Prostate gland (tissue), 2 donors: ENCODE measurements around the gene ARHGEF17.

Source experiments
- POLR2A ChIP-seq: fragments of 450-650 bp; IDR thresholded peaks from one replicate; pipeline ENCODE4 v1.6.1; 2016; ENCODE audit warnings: antibody characterized with exemption, mild to moderate bottlenecking
- POLR2AphosphoS5 ChIP-seq: sonication (generic); formaldehyde crosslinking; IDR thresholded peaks from one replicate; pipeline ENCODE4 v1.6.1; 2017; ENCODE audit warnings: antibody characterized with exemption
- TF ChIP-seq, protein P1 (sequence below), 4 experiments: fragments of 200-600 bp in 2 of 4; fragments of 450-650 bp in 2 of 4; sonication (generic) in 2 of 4; IDR thresholded peaks; 1 replicate in 3 of 4; 2 replicates in 1 of 4; pipeline ENCODE4 v1.5.1; 2016 to 2019; ENCODE audit warnings: antibody characterized with exemption in 4 of 4, mild to moderate bottlenecking in 2 of 4, moderate library complexity in 2 of 4

GRCh38 chr11:73372375-73372993 is 64.4 kb downstream of the ARHGEF17 start:
- TF ChIP-seq, protein P1, sequence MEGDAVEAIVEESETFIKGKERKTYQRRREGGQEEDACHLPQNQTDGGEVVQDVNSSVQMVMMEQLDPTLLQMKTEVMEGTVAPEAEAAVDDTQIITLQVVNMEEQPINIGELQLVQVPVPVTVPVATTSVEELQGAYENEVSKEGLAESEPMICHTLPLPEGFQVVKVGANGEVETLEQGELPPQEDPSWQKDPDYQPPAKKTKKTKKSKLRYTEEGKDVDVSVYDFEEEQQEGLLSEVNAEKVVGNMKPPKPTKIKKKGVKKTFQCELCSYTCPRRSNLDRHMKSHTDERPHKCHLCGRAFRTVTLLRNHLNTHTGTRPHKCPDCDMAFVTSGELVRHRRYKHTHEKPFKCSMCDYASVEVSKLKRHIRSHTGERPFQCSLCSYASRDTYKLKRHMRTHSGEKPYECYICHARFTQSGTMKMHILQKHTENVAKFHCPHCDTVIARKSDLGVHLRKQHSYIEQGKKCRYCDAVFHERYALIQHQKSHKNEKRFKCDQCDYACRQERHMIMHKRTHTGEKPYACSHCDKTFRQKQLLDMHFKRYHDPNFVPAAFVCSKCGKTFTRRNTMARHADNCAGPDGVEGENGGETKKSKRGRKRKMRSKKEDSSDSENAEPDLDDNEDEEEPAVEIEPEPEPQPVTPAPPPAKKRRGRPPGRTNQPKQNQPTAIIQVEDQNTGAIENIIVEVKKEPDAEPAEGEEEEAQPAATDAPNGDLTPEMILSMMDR (IDR thresholded peaks at IDR 0.05) = no peak
- TF ChIP-seq POLR2A (no peak), POLR2AphosphoS5 (no peak)
